Fibroblast of the aortic adventitia (primary cell): Measurements from ENCODE around the gene TCL1B. TPM values are rescaled to one million over a fixed set of nuclear protein-coding genes. Genes with fewer than 3 reads are reported as not detected.

Experiments
- DNase-seq: peaks from one replicate; pipeline ENCODE4 v3.0.0-alpha.2; 2010; ENCODE audit warnings: low read depth
- H3K4me3 ChIP-seq: 2 replicates; pipeline ENCODE4 v1.5.1; 2011; ENCODE audit warnings: low read depth, mild to moderate bottlenecking, control low read depth, low read length, moderate library complexity
- CTCF ChIP-seq: IDR thresholded peaks from 2 replicates; pipeline ENCODE4 v1.5.1; 2011; ENCODE audit warnings: mild to moderate bottlenecking, low read length, control low read depth, inconsistent platforms; ENCODE audit not compliant: insufficient read depth
- total RNA-seq: library from RNA; depleted of rRNA; stranded (reverse); fragments of >200 nt; gene quantifications from 2 replicates; pipeline ENCODE4 v1.2.3, GENCODE V29; 2012; ENCODE audit warnings: low replicate concordance

TCL1B gene
- total RNA-seq, 1 donor, result not detected

- H3K4me3 ChIP-seq, result no peak overlapping the region
- no peak for TF ChIP-seq CTCF
- no peak for DNase-seq
Measured at GRCh38 chr14:95690815-95691214, 4.6 kb downstream of the TCL1B start.

GRCh38 chr14:95691591-95691990, 5.4 kb downstream of the TCL1B start:
- DNase-seq, result no peak
- H3K4me3 ChIP-seq, result no peak overlapping the region
- TF ChIP-seq CTCF, result no peak

DNA sequence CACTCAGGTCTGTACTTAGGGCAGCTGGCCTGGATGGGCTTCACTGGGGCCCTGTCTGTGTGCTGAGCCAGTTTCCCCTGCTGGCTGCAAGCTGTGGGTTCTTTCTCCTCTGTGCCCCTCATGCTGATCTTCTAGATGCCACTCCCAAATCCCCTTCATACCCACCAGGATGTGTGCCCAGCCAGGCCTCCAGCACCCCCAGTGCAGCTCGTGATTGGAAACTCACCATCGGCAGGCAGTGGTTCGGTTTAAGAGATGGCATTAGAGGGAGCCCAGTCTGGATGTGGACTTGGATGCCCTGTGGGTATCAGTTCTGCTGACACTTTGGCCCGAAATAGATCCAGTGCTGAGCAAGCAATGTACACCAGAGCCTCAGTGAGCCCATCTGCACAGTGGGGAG, 5.9 kb downstream of the TCL1B start:
- TF ChIP-seq CTCF, result no peak

GRCh38 chr14:95695051-95695450, 8.8 kb downstream of the TCL1B start:
- DNase-seq, result no peak
- no peak overlapping the region for H3K4me3 ChIP-seq
- TF ChIP-seq CTCF, result no peak

More for the DNA sequence above, 5.9 kb downstream of the TCL1B start:
- H3K4me3 ChIP-seq, result no peak overlapping the region
- DNase-seq, result no peak

- H3K4me3 ChIP-seq, result no peak overlapping the region
- DNase-seq, result no peak
- no peak for TF ChIP-seq CTCF
Measured at GRCh38 chr14:95695913-95696312, 9.7 kb downstream of the TCL1B start.

- no peak for DNase-seq
- TF ChIP-seq CTCF, result no peak
- no peak overlapping the region for H3K4me3 ChIP-seq
Measured at GRCh38 chr14:95696741-95697140, 10.5 kb downstream of the TCL1B start.

DNA sequence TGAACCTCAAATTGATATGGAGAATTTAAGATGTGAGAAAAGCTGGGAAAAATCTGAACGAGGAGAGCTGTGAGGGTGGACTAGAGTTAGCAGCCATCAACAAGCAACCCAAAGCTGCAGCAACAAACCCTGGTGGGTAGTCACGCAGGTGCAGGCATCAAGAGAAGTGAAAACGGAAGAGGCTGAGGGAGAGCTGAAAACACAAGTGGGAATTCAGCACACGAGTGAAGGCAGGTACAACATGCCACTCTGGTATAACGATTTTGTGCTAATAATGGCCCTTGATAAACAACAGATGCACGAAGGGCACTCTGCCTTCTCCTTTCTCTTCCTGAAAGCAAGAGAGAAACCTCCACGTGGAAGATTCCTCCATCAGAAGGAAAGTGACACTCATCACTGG, 11.5 kb downstream of the TCL1B start:
- H3K4me3 ChIP-seq, result no peak overlapping the region
- TF ChIP-seq CTCF, result no peak
- DNase-seq, result no peak
